Measurements from ENCODE around the gene FAM184A. TPM values are rescaled to one million over a fixed set of nuclear protein-coding genes. Genes with fewer than 3 reads are reported as not detected.

FAM184A gene
- total RNA-seq, 1 donor from 2014 or later, result 7.5 TPM

- no peaks in the 10 kb centered on the region for H3K36me3 Mint-ChIP-seq
- no peaks in the 10 kb centered on the region for H3K4me1 Mint-ChIP-seq (ENCODE audit: unreplicated experiment)
- no peaks in the 10 kb centered on the region for H3K9me3 Mint-ChIP-seq
- H3K4me3 Mint-ChIP-seq, result no peak overlapping the region
- DNase-seq (ENCODE audit: extremely low spot score, unreplicated experiment), result no peak
- TF ChIP-seq CTCF (conservative IDR thresholded peaks at IDR 0.05), result no peak
- no peaks in the 10 kb centered on the region for H3K27me3 Mint-ChIP-seq
- H3K27ac Mint-ChIP-seq, result no peak overlapping the region
These were observed 11.4 kb downstream of the FAM184A start for GRCh38 chr6:119067091-119067490.

- Mint-ChIP-seq H3K4me3 (no peak overlapping the region), H3K4me1 (ENCODE audit: unreplicated experiment) (no peaks in the 10 kb centered on the region), H3K27ac (no peak overlapping the region), H3K9me3 (no peaks in the 10 kb centered on the region), H3K36me3 (no peaks in the 10 kb centered on the region), H3K27me3 (no peaks in the 10 kb centered on the region)
- no peak for TF ChIP-seq CTCF (conservative IDR thresholded peaks at IDR 0.05)
- no peak for DNase-seq (ENCODE audit: extremely low spot score, unreplicated experiment)
These were observed 11.9 kb downstream of the FAM184A start for GRCh38 chr6:119066517-119066916.

- no peak for TF ChIP-seq CTCF (conservative IDR thresholded peaks at IDR 0.05)
- DNase-seq (ENCODE audit: extremely low spot score, unreplicated experiment), result no peak
- no peaks in the 10 kb centered on the region for H3K36me3 Mint-ChIP-seq
- no peaks in the 10 kb centered on the region for H3K9me3 Mint-ChIP-seq
- no peaks in the 10 kb centered on the region for H3K27me3 Mint-ChIP-seq
- no peak overlapping the region for H3K4me3 Mint-ChIP-seq
- H3K27ac Mint-ChIP-seq, result no peak overlapping the region
- H3K4me1 Mint-ChIP-seq (ENCODE audit: unreplicated experiment), result no peaks in the 10 kb centered on the region
These were observed 12.5 kb downstream of the FAM184A start for GRCh38 chr6:119065955-119066354.

GRCh38 chr6:119065382-119065781 lies 13.1 kb downstream of the FAM184A start:
- Mint-ChIP-seq H3K9me3 (no peaks in the 10 kb centered on the region), H3K4me3 (no peak overlapping the region), H3K36me3 (no peaks in the 10 kb centered on the region), H3K27me3 (no peaks in the 10 kb centered on the region), H3K4me1 (ENCODE audit: unreplicated experiment) (no peaks in the 10 kb centered on the region), H3K27ac (no peak overlapping the region)
- no peak for TF ChIP-seq CTCF (conservative IDR thresholded peaks at IDR 0.05)
- no peak for DNase-seq (ENCODE audit: extremely low spot score, unreplicated experiment)

GRCh38 chr6:119063491-119063890 lies 15.0 kb downstream of the FAM184A start:
- Mint-ChIP-seq H3K27me3 (no peaks in the 10 kb centered on the region), H3K9me3 (no peaks in the 10 kb centered on the region), H3K27ac (no peak overlapping the region), H3K4me3 (no peak overlapping the region), H3K4me1 (ENCODE audit: unreplicated experiment) (no peaks in the 10 kb centered on the region), H3K36me3 (no peaks in the 10 kb centered on the region)
- no peak for DNase-seq (ENCODE audit: extremely low spot score, unreplicated experiment)
- no peak for TF ChIP-seq CTCF (conservative IDR thresholded peaks at IDR 0.05)

GRCh38 chr6:119061215-119061614 lies 17.2 kb downstream of the FAM184A start:
- no peak for TF ChIP-seq CTCF (conservative IDR thresholded peaks at IDR 0.05)
- Mint-ChIP-seq H3K4me3 (no peak overlapping the region), H3K36me3 (no peaks in the 10 kb centered on the region), H3K9me3 (peaks cover 4% of the 10 kb centered on the region), H3K4me1 (ENCODE audit: unreplicated experiment) (no peaks in the 10 kb centered on the region), H3K27ac (no peak overlapping the region), H3K27me3 (no peaks in the 10 kb centered on the region)
- no peak for DNase-seq (ENCODE audit: extremely low spot score, unreplicated experiment)

Measured in type B pancreatic cell (in vitro differentiated cells).